ENCODE data around the gene CCDC93. TPM values are rescaled to one million over a fixed set of nuclear protein-coding genes. Genes with fewer than 3 reads are reported as not detected.

CCDC93 gene
- total RNA-seq, 1 donor = 30.5 TPM

DNA sequence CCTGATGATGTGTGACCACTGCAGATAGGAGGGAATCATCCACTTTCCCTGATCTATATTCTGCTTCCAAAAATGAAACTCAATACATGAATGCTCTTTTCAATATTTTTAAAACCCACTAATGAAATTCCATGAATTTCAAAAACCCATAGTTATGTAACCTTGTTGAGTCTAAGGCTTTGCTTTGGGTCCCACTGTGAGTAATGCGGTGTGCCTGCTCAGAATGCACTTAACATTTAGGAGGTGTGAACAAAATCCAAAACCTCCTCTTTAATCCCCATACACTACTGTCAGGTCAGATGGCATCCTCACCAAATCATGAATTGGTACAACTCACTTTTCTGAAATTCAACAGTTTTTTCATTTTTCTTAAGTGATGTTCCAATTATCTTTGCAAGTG is 50.4 kb downstream of the CCDC93 start:
- no peak overlapping the region for H3K4me3 ChIP-seq (ENCODE audit: low read depth, low read length)
- TF ChIP-seq, protein P1, sequence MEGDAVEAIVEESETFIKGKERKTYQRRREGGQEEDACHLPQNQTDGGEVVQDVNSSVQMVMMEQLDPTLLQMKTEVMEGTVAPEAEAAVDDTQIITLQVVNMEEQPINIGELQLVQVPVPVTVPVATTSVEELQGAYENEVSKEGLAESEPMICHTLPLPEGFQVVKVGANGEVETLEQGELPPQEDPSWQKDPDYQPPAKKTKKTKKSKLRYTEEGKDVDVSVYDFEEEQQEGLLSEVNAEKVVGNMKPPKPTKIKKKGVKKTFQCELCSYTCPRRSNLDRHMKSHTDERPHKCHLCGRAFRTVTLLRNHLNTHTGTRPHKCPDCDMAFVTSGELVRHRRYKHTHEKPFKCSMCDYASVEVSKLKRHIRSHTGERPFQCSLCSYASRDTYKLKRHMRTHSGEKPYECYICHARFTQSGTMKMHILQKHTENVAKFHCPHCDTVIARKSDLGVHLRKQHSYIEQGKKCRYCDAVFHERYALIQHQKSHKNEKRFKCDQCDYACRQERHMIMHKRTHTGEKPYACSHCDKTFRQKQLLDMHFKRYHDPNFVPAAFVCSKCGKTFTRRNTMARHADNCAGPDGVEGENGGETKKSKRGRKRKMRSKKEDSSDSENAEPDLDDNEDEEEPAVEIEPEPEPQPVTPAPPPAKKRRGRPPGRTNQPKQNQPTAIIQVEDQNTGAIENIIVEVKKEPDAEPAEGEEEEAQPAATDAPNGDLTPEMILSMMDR (IDR thresholded peaks at IDR 0.05; ENCODE audit: insufficient read depth, low read length) = no peak
- DNase-seq (ENCODE audit: low read depth) = no peak

DNA sequence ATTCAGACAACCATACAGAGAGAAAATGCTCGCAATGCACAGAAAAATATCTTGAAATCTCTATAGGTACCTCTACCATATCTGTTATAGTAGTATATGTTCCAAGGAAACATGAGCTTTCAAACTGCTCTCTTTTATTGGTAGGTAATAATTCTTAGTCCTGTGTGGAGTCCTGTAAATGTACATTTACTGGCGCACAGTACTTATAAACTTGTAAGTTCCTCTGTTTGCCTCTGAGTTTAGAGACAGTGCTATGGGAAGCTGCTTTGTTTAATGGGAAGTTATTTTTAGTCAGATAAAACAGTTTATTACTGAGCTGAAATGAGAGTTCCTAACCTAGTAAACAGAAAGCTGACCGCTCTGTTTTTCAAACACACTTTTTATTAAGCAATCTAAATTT is 52.7 kb downstream of the CCDC93 start:
- H3K4me3 ChIP-seq (ENCODE audit: low read depth, low read length) = no peak overlapping the region
- TF ChIP-seq, protein P1 (IDR thresholded peaks at IDR 0.05; ENCODE audit: insufficient read depth, low read length) = no peak
- DNase-seq (ENCODE audit: low read depth) = no peak

DNA sequence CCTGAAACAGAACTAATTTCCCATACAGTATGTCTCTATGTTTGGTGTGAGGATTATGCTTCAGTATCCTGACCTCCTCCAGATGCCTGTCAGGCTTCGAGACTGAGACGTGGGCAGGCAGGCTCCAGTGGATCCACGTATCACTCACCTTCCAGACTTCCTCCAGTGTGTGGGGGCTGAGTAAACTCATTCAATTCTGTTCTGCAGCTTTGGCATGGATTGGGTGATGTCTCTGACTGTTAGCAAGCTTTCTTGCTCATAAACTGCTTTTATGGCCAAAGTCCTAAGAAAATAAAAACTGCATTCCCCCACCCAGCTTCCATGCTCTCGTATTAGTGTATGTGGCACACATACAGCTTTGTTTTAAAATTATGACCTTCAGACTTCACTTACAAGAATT is 53.6 kb downstream of the CCDC93 start:
- TF ChIP-seq, protein P1 (IDR thresholded peaks at IDR 0.05; ENCODE audit: insufficient read depth, low read length) = no peak
- H3K4me3 ChIP-seq (ENCODE audit: low read depth, low read length) = no peak overlapping the region
- peak; percentile 77 for DNase-seq (ENCODE audit: low read depth)

DNA sequence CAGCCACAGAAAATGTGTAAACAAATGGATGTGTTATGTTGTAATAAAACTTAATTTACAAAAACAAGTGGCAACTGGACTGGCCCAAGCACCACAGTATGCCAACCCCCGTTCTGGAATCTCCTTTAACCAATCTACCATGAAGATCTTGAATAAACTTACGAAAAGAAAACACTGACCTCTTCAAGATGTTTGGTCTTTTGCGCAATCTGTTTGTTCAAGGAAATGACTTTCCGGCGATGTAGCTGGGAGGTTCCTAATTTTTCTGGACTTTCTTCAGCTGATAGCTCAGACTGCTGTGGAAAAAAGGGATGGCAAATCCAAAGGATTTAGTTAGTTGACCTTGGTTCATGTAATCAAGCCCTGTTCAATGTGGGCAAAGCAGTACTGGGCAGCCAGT is 55.7 kb downstream of the CCDC93 start:
- TF ChIP-seq, protein P1 (IDR thresholded peaks at IDR 0.05; ENCODE audit: insufficient read depth, low read length) = no peak
- no peak overlapping the region for H3K4me3 ChIP-seq (ENCODE audit: low read depth, low read length)
- peak; percentile 70 for DNase-seq (ENCODE audit: low read depth)

DNA sequence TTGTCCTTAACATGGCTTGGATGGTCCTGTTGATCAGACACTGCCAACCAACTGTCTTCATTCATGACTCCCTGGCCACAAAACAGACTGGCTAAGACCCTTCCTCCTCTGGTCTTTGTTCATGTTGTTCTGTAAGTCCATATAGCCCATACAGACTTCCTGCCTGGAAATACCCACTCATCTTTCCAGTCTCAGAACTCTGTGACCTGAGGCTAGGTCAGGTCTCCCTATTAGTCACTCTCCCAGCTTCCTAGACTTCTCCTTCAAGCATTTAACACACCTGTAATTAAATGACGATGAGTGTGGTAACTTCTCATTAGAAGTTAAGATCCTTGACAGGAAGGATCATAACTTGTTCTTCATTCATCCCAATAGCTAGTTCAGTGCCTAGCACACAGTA is 56.3 kb downstream of the CCDC93 start:
- no peak overlapping the region for H3K4me3 ChIP-seq (ENCODE audit: low read depth, low read length)
- TF ChIP-seq, protein P1 (IDR thresholded peaks at IDR 0.05; ENCODE audit: insufficient read depth, low read length) = no peak

DNA sequence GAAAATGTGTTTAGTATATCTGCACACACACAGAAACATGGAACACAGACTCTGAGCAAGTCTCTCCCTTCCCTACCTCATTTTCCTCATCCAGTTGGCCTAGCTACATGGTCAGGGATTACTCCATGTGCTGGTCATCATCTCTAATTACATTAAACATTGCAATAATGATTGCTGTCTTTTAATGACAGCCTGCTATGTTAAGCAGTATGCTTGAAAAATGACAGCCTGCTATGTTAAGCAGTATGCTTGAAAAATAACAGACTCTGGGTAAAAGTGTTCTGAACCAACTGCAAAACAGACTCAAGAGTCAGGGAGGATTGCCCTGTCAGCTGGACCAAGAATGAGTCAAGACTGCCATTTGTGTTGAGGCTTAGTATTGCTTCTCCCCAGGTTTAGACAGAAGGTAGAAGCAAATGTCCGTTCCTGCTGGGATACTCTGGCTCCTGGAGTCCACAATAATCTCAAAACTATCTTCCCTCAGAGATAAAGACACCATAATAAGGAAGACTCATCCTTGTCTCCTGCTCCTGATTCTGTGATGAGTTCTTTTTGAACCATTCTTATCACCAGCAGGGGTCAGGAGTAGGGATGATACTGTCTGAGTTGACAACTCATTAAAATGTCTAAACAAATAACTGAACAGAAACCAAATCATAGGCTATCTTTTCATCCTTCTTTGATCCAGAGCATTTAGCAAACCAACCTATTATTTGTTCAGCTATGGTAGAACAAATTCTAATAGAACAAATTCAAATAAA is 57.7 kb downstream of the CCDC93 start:
- H3K4me3 ChIP-seq (ENCODE audit: low read depth, low read length) = no peak overlapping the region
- TF ChIP-seq, protein P1 (IDR thresholded peaks at IDR 0.05; ENCODE audit: insufficient read depth, low read length) = no peak
- DNase-seq (ENCODE audit: low read depth) = no peak

More for the DNA sequence above, 56.3 kb downstream of the CCDC93 start:
- no peak for DNase-seq (ENCODE audit: low read depth)

DNA sequence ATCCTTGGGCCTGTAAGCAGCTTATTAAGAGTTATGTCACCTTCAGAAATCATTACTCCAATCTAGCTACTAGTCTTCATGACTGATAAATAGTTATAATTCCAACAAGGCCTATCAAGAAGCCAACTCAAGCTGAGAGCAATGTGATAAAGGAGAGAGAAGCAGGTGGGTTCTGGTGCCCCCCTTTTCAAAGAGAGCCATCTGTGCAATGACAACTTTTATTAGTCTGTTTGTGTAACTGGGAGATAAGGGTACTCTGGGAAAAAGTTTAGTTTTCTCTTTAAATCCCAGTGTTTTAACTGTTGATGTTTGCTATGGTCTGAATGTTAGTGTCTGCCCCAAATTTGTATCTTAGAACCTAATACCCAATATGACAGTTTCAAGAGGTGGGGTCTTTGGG is 60.6 kb downstream of the CCDC93 start:
- H3K4me3 ChIP-seq (ENCODE audit: low read depth, low read length) = no peak overlapping the region
- TF ChIP-seq, protein P1 (IDR thresholded peaks at IDR 0.05; ENCODE audit: insufficient read depth, low read length) = no peak
- DNase-seq (ENCODE audit: low read depth) = no peak

All from fibroblast of the aortic adventitia (primary cell).